Inflammatory macrophage treated with lipopolysaccharide for 4 hours (primary cell): ENCODE results near the gene LRIF1.
"Not testable (repeated sequence)": the region's sequence is repeated elsewhere in the genome, so short reads cannot be mapped to it uniquely, and the experiment has no call there.

Experiments used
- DNase-seq: peaks from one replicate; pipeline ENCODE4 v3.0.0-alpha.2; 2020

The LRIF1 gene

DNA sequence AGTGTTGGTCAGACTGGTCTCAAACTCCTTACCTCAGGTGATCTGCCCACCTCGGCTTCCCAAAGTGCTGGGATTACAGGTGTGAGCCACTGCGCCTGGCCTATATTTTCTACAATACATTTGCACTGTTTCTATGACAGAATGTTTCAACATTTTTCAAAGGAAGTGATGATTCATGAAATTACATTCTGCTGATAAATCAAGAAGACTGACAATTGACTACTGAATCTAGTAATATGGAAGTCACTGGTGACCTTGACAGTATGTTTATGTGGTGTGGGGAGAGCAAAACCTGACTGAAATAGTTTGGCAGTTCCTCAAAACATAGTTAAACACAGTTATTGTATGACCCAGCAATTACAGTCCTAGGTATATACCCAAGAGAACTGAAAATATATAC is 18.1 kb downstream of the LRIF1 start:
- no peak for DNase-seq

DNA sequence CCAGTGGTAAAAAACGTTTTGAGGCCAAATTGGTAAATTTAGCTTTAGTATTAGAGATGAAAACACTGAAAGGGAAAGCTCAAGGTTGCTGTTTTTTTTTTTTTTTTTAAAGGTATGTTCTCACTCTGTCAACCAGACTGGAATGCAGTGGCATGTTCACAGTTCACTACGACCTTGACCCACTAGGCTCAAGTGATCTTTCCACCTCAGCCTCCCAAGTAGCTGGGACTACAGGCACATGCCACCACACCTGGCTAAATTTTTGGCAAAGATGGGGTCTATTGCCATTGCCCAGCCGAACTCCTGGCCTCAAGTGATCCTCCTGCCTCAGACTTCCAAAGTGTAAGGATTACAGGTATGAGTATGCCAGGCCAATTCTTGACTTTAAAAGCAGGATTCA is 18.9 kb downstream of the LRIF1 start:
- DNase-seq = no peak

DNA sequence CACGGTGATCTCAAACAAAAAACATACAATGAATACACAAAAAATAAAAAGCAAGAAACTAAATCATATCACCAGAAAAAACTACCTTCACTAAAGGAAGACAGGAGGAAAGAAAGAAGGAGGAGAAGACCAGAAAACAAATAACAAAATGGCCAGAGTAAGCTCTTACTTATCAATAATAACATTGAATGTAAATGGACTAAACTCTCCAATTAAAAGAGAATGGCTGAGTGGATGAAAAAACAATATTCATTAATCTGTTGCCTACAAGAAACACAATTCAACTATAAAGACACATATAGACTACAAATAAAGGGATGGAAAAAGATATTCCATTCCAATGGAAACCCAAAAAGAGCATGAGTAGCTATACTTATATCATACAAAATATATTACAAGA is 27.2 kb downstream of the LRIF1 start:
- DNase-seq = no peak

DNA sequence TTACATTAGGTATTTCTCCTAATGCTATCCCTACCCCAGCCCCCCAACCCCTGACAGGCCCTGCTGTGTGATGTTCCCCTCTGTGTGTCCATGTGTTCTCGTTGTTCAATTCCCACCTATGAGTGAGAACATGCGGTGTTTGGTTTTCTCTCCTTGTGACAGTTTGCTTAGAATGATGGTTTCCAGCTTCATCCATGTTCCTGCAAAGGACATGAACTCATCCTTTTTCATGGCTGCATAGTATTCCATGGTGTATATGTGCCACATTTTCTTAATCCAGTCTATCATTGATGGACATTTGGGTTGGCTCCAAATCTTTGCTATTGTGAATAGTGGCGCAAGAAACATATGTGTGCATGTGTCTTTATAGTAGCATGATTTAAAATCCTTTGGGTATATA is 32.6 kb downstream of the LRIF1 start:
- DNase-seq = not testable (repeated sequence)

DNA sequence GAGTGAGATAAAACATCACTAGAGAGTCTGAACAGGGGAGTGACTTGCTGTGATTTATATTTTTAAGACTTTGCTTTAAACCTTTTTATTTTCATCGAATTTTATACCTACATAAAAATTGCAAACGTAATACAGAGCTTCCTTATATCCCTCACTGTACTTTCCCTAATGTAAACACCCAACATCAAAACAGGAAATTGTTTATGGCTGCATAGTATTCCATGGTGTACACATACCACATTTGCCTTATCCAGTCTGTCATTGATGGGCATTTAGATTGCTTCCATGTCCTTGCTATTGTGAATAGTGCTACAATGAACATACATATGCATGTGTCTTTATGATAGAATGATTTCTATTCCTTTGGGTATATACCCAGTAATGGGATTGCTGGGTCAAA is 34.8 kb downstream of the LRIF1 start:
- no peak for DNase-seq

DNA sequence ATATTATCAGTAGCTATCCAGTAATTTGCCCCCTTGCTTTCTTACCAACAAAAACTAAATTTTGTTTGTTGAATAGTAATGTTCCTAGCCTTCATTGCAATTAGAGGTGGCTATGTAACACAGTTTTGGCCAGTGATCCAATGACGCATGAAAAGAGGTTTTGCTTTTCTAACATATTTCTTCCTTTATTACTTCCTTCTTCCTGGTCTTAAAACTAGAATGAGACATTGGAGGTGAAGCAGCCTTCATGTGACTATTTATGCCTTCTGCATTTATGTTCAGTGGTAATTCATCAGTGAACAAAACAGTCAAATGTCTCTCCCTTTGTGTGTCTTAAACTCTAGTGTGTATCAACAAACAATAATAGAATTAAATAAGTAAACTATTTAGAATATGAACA is 35.5 kb downstream of the LRIF1 start:
- DNase-seq = peak; percentile 60

DNA sequence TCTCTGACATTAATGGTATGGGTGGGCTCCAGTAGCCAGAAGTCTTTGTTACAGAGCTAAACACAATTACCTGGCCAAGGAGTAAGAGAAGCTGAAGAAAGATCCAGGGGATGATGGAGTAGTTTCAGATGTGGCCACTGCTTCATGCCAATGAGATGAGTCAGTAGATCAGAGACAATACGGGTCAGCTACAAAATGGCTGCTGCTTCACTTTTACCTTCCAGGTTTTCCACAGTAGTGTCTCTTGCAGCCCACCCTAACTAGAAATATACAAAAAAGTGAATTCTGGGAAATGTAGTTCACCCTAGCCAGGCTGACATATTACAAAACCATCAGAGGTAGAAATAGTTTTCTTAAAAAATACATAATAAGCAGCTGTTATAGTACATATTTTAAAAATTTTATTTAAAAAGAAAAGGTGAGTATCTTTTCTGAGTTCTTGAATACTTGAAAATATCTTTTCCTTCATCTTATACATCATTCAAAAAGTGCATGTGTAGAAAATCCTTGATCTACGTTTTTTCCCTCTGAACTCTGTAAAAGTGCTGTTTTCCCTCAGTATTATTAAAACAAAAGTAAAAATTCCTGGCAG is 36.1 kb downstream of the LRIF1 start:
- no peak for DNase-seq

DNA sequence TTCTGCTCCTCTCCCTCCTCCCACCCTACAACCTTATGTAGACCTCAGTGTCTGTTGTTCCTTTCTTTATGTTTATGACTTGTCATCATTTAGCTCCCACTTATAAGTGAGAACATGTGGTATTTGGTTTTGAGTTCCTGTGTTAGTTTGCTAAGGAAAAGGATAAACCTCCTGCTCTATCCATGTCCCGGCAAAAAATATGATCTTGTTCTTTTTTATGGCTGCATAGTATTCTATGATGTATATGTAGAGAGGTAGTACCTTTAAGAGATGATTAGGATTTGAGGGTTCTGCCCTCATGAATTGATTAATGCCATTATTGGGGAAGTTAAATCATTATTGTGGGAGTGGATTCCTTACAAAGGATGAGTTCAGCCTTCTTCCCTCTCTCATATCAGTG is 41.8 kb downstream of the LRIF1 start:
- DNase-seq = no peak

DNA sequence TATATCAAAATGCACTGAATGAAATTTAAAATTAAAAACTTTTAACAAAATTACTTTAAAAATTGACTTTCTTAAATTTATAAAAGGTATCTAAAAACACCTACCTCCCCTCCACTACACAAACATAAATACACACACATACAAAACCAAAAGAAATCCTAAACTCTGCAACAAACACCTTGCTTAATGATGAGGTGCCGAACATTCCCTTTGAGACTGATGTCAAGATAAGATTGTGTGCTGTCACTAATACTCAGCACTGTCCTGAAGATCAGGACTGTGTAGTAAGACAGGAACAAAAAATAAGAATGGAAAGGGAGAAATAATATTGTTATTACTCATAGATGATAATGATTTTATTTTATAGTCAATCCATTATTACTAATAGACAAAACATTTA is 45.7 kb downstream of the LRIF1 start:
- no peak for DNase-seq

DNA sequence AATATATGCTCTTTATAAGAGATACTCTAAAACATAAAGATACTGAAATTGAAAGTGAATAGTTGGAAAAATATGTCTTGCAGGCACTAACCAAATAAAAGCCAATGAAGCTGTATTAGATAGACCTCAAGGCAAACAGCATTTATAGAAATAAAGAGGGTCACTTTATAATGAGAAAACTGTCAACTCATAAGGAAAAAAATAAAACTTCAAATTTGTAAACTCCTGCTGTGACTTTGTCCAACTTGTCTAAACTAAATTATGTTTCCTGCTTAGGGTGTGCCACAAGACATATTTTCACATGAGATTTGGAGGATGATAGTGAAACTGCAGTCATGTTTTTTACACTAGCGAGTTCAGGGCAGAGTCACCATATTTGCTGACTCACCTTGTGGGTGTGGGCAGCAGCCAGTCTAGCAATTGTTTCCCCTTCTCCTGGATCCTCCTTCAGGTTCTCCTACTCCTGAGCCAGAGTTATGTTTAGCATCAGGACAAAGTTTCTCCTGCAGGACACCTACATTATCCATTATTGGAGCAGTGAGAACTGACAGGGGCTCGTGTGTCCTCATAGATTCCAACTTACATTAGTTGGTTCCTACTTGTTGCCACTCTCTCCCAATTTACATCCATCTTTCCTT is 46.9 kb downstream of the LRIF1 start:
- DNase-seq = peak; percentile 76

DNA sequence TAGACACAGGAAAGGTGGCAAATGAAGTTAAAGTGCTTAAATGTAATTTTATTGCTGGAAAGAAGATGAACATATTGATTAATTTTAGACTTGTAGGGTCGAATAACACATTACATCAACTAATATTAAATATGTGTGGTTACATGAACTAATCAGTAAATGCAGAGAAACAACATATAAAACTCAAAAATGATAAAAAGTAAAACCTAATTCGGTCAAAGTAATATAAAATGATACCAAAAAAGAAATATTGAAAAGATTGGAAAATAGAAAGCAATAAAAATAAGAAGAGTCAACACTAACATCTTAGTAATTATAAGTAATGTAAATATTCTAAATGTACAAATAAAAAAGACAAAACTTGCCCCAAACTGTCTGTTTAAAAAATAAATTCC is 47.5 kb downstream of the LRIF1 start:
- no peak for DNase-seq

DNA sequence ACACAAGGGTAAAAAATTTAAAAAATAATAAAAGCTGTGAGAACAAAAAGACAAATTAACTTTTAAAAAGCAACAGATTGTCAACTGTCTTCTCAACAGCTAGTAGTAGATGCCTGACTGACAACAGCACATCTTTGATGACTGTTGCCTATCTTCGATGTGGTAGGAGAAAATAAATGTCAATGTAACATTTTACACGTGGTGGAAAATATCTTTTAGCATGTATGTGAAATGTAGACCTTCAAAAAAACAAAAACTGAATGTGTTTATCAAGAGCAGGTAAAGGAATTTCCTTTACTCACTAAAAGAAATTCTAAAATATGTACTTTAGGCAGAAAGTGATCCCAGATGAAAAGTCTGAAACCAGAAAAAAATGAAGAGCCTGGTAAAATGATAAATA is 47.9 kb downstream of the LRIF1 start:
- DNase-seq = no peak

DNA sequence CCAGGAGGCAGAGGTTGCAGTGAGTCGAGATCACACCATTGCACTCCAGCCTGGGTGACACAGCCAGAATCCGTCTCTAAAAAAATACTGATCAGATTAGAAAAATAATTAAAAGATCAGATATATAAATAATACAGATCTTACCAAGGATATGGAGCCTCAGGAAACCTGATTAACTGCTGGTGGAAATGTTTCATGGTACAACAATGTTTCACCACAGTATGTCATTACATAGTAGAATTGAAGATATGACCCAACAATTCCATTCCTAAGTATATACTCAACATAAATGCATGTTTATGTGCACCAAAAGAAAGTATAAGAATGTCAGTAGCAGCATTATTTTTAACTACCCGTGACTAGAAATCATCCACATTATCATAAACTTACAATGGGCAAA is 49.0 kb downstream of the LRIF1 start:
- DNase-seq = no peak

DNA sequence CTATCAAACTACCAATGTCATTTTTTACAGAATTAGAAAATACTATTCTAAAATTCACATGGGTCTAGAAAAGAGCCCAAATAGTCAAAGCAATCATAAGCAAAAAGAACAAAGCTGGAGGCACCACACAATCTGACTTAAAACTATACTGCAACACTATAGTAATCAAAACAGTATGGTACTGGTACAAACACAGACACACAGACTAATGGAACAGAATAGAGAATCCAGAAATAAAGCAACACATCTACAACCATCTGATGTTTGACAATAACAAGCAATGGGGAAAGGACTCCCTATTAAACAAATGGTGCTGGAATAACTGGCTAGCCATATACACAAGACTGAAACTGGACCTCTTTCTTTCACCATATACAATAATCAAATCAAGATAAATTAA is 50.9 kb downstream of the LRIF1 start:
- DNase-seq = no peak

DNA sequence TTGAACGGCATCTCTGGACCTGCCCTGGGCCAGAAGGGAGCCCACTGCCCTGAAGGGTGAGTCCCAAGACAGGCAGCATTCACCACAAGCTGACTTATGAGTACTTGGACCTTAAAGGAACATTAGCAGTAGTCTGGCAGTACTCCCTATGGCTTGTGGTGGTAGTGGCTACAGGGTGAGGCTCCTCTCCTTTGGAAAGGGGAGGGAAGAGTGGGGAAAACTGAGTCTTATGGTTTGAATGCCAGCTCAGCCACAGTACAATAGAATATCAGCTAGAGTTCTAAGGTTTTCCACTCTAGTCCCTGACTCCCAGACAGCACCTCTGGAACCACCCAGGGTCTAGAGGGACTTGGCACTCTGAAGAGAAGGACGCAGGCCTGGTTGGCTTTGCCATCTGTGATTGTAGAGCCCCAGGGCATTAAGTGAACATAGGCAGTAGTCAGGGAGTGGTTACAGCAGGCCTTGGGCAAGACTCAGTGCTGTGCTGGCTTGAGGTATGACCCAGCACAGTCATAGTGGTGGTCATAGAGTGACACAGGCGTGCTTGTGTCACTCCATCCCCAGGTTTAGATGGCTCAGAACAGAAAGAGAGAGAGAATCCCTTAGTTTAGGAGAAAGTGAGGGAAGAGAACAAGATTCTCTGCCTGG is 59.7 kb downstream of the LRIF1 start:
- peak; percentile 10 for DNase-seq

DNA sequence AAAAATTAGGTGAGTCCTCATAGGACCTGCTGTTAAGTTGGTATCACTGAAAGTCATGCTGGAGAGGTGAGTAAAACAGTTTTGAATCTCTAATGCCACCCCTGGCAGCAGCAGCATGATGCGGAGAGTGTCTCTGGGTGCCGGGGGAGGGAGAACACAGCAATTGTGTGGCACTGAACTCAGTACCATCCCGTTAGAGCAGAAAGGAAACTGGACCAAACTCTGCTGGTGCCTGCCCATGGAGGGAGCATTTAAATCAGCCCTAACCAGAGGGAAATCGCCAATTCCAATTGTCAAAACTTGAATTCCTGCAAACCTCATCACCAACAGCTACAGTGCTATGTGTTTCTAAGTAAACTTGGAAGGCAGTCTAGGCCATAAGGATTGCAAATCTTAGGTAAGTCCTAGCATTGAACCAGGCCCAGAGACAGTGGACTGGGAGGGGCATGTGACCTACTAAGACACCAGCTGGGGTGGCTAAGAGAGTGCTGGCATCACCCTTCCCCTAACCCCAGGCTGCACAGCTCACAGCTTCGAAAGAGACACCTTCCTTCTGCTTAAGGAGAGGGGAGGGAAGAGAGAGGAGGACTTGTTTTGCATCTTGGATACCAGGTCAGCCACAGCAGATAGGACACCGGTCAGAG is 60.8 kb downstream of the LRIF1 start:
- DNase-seq = no peak

DNA sequence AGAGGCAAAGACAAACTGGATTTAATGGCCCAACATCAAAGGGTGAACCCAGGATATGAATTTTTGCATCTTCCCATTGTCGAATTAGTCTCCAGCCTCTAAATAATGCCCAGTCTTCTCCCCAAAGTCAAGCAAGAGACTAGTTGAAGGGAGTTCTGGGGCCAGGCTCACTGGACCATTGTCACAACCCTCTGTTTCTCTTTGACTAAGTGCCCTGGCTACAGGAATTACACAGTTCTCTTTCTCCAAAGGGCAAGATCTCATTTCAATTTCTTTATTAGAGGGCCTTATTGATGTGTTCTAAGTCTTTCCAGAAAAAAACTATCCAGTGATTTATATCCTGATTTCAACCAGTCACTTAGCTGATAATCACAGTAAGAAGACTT is 64.3 kb downstream of the LRIF1 start:
- no peak for DNase-seq

DNA sequence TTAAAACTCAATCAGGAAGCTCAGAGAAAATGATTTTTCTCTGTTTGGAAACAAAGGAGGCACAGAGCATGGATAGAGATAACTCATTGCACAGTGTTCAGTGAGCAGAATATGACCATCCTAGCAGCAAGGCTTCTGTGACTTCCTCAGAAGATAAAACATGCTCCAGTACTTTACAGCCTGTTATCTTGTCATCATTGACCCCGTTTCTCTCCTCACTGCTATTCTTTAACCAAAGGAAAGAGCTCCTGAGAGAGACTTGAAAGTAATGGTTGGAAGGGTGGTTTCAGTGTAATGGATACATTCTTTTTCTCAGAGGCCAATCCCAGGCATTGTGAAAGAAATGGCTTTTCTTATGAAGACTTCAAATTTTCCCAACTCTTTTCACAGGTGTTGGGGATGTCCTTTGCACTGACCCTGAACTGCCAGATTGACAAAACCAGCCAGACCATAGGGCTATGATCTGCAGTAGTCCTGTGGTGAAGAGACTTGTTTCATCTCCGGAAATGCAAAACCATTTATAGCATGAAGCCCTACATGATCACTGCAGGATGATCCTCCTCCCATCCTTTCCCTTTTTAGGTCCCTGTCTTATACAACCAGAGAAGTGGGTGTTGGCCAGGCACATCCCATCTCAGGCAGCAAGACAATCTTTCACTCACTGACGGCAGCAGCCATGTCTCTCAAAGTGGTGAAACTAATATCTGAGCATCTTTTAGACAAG is 64.8 kb downstream of the LRIF1 start:
- no peak for DNase-seq

DNA sequence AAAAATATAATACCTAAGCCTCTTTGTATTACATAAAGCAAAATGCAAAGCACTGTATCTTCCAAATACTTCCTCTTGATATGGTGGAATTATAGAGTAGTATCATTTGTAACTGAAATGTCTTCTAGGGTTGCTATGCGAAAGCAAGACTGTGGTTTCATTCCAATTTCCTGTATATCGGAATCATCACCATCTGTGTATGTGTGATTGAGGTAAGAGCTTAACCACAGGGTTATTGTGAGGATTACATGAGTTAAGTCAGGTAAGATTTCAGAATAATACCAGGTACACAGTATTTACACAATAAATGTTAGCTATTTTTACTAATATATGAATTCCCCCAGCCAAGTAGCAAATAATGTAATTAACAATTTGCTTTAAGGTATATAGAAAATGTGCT is 66.0 kb downstream of the LRIF1 start:
- DNase-seq = no peak
